HG03565 (cell line): ENCODE measurements around the gene SPTBN1.

Source experiments
- ATAC-seq: cut with Tn5 transposase; IDR thresholded peaks from one replicate; pipeline ENCODE4 v1.9.1; 2021; ENCODE audit warnings: mild to moderate bottlenecking, moderate library complexity; ENCODE audit not compliant: unreplicated experiment

The SPTBN1 gene

GRCh38 chr2:54603357-54603756 is 147.2 kb downstream of the SPTBN1 start:
- no peak for ATAC-seq

GRCh38 chr2:54603796-54604195 is 147.7 kb downstream of the SPTBN1 start:
- no peak for ATAC-seq

GRCh38 chr2:54604871-54605270 is 148.7 kb downstream of the SPTBN1 start:
- ATAC-seq = no peak

- no peak for ATAC-seq
Observed at GRCh38 chr2:54605836-54606235, 149.7 kb downstream of the SPTBN1 start.

GRCh38 chr2:54606393-54606958 is 150.3 kb downstream of the SPTBN1 start:
- ATAC-seq = no peak

GRCh38 chr2:54608224-54608623 is 152.1 kb downstream of the SPTBN1 start:
- no peak for ATAC-seq

GRCh38 chr2:54609241-54609640 is 153.1 kb downstream of the SPTBN1 start:
- ATAC-seq = no peak

- ATAC-seq = no peak
Observed at GRCh38 chr2:54609647-54610046, 153.5 kb downstream of the SPTBN1 start.

GRCh38 chr2:54610700-54611099 is 154.6 kb downstream of the SPTBN1 start:
- ATAC-seq = no peak

GRCh38 chr2:54611830-54612545 is 155.9 kb downstream of the SPTBN1 start:
- no peak for ATAC-seq

- ATAC-seq = no peak
Observed at GRCh38 chr2:54613386-54613785, 157.3 kb downstream of the SPTBN1 start.

- ATAC-seq = no peak
Observed at GRCh38 chr2:54613794-54614257, 157.7 kb downstream of the SPTBN1 start.

- no peak for ATAC-seq
Observed at GRCh38 chr2:54614819-54615218, 158.7 kb downstream of the SPTBN1 start.

- no peak for ATAC-seq
Observed at GRCh38 chr2:54615832-54616534, 159.9 kb downstream of the SPTBN1 start.

- no peak for ATAC-seq
Observed at GRCh38 chr2:54617409-54617808, 161.3 kb downstream of the SPTBN1 start.

- ATAC-seq = no peak
Observed at GRCh38 chr2:54618646-54619565, 162.8 kb downstream of the SPTBN1 start.

- ATAC-seq = no peak
Observed at GRCh38 chr2:54619660-54620231, 163.6 kb downstream of the SPTBN1 start.

- no peak for ATAC-seq
Observed at GRCh38 chr2:54620948-54621347, 164.8 kb downstream of the SPTBN1 start.

GRCh38 chr2:54624591-54625071 is 168.5 kb downstream of the SPTBN1 start:
- no peak for ATAC-seq

GRCh38 chr2:54626131-54626530 is 170.0 kb downstream of the SPTBN1 start:
- ATAC-seq = no peak
